NCI-H1048 (cell line): ENCODE results near the gene SCAPER.

ENCODE experiments used
- DNase-seq: peaks from one replicate; lab custom pipeline; 2025; lab: John Stamatoyannopoulos, UW

Gene SCAPER

GRCh38 chr15:76667943-76668715 is 237.0 kb downstream of the SCAPER start:
- no peak for DNase-seq

- no peak for DNase-seq
Measured at GRCh38 chr15:76664895-76665294, 240.2 kb downstream of the SCAPER start.

GRCh38 chr15:76664411-76664810 is 240.7 kb downstream of the SCAPER start:
- DNase-seq = no peak

GRCh38 chr15:76663529-76663928 is 241.6 kb downstream of the SCAPER start:
- DNase-seq = no peak

- no peak for DNase-seq
Measured at GRCh38 chr15:76648732-76649444, 256.3 kb downstream of the SCAPER start.

GRCh38 chr15:76647612-76648011 is 257.5 kb downstream of the SCAPER start:
- DNase-seq = no peak

GRCh38 chr15:76644646-76645045 is 260.5 kb downstream of the SCAPER start:
- no peak for DNase-seq

GRCh38 chr15:76642671-76643070 is 262.5 kb downstream of the SCAPER start:
- DNase-seq = no peak

- no peak for DNase-seq
Measured at GRCh38 chr15:76637166-76637565, 268.0 kb downstream of the SCAPER start.

- DNase-seq = no peak
Measured at GRCh38 chr15:76636059-76636458, 269.1 kb downstream of the SCAPER start.

GRCh38 chr15:76626611-76627010 is 278.5 kb downstream of the SCAPER start:
- no peak for DNase-seq

- no peak for DNase-seq
Measured at GRCh38 chr15:76625267-76625666, 279.9 kb downstream of the SCAPER start.

- DNase-seq = no peak
Measured at GRCh38 chr15:76614725-76615124, 290.4 kb downstream of the SCAPER start.

GRCh38 chr15:76588811-76589747 is 316.1 kb downstream of the SCAPER start:
- DNase-seq = no peak

- DNase-seq = no peak
Measured at GRCh38 chr15:76585576-76585897, 319.6 kb downstream of the SCAPER start.

- DNase-seq = no peak
Measured at GRCh38 chr15:76584868-76585575, 320.1 kb downstream of the SCAPER start.

GRCh38 chr15:76582550-76582949 is 322.6 kb downstream of the SCAPER start:
- no peak for DNase-seq

GRCh38 chr15:76577879-76578512 is 327.1 kb downstream of the SCAPER start:
- DNase-seq = no peak

- no peak for DNase-seq
Measured at GRCh38 chr15:76576523-76577279, 328.4 kb downstream of the SCAPER start.

- DNase-seq = no peak
Measured at GRCh38 chr15:76575679-76576078, 329.5 kb downstream of the SCAPER start.

GRCh38 chr15:76575274-76575673 is 329.9 kb downstream of the SCAPER start:
- no peak for DNase-seq
